ENCODE data around the gene ASPM.

DNA sequence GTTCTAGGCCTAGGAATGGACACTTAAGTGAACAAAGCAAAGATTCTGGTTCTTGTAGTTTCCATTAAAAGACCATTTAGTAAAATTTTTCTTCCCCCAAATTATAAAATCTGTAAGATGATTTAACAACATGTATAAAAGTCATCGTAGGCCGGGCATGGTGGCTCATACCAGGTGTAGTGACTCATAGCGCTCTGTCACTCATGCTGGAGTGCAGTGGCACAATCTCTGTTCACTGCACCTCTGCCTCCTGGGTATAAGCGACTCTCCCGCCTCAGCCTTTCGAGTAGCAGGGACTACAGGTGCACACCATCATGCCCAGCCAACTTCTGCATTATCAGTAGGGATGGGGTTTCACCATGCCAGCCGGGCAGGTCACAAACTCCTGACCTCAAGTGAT lies 9.1 kb downstream of the ASPM start:
- TF ChIP-seq, protein P1, sequence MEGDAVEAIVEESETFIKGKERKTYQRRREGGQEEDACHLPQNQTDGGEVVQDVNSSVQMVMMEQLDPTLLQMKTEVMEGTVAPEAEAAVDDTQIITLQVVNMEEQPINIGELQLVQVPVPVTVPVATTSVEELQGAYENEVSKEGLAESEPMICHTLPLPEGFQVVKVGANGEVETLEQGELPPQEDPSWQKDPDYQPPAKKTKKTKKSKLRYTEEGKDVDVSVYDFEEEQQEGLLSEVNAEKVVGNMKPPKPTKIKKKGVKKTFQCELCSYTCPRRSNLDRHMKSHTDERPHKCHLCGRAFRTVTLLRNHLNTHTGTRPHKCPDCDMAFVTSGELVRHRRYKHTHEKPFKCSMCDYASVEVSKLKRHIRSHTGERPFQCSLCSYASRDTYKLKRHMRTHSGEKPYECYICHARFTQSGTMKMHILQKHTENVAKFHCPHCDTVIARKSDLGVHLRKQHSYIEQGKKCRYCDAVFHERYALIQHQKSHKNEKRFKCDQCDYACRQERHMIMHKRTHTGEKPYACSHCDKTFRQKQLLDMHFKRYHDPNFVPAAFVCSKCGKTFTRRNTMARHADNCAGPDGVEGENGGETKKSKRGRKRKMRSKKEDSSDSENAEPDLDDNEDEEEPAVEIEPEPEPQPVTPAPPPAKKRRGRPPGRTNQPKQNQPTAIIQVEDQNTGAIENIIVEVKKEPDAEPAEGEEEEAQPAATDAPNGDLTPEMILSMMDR (conservative IDR thresholded peaks at IDR 0.05): no peak
- no peak for TF ChIP-seq EZH2 (IDR thresholded peaks at IDR 0.05; ENCODE audit: low read depth)
